ENCODE measurements around the gene SMARCE1. TPM values are rescaled to one million over a fixed set of nuclear protein-coding genes. Genes with fewer than 3 reads are reported as not detected.

SMARCE1 gene
- total RNA-seq, 4 donors from 2014 or later, result 66.5 to 88.3 (median 76.0) TPM

DNA sequence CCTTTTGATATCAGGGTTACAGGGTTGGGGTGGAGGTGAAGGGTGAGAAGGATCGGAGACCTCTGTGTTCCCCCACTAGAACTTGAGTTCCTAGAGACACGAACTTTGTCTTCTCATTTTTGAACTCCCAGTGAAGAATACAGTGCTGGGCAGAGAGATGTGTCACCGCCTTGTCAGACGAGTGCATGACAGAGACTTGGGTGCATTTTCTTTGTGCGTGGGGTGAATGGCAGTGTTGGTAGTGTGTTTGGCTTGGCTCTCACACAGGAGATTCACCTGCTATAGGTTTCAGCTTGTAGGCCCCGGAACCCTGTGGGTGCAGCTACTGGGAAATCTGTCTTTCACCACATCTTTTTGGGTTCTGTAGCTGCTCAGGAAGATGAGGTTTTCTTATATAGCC lies 42.3 kb downstream of the SMARCE1 start:
- TF ChIP-seq, protein P1, sequence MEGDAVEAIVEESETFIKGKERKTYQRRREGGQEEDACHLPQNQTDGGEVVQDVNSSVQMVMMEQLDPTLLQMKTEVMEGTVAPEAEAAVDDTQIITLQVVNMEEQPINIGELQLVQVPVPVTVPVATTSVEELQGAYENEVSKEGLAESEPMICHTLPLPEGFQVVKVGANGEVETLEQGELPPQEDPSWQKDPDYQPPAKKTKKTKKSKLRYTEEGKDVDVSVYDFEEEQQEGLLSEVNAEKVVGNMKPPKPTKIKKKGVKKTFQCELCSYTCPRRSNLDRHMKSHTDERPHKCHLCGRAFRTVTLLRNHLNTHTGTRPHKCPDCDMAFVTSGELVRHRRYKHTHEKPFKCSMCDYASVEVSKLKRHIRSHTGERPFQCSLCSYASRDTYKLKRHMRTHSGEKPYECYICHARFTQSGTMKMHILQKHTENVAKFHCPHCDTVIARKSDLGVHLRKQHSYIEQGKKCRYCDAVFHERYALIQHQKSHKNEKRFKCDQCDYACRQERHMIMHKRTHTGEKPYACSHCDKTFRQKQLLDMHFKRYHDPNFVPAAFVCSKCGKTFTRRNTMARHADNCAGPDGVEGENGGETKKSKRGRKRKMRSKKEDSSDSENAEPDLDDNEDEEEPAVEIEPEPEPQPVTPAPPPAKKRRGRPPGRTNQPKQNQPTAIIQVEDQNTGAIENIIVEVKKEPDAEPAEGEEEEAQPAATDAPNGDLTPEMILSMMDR (IDR thresholded peaks at IDR 0.05), result no peak
- DNase-seq (ENCODE audit: low spot score), result no peak
- ATAC-seq (ENCODE audit: low FRiP score), result no peak

GRCh38 chr17:40604327-40605080 lies 43.1 kb downstream of the SMARCE1 start:
- TF ChIP-seq, protein P1 (IDR thresholded peaks at IDR 0.05), result no peak
- DNase-seq (ENCODE audit: low spot score) (no peak), ATAC-seq (ENCODE audit: low FRiP score) (no peak)

DNA sequence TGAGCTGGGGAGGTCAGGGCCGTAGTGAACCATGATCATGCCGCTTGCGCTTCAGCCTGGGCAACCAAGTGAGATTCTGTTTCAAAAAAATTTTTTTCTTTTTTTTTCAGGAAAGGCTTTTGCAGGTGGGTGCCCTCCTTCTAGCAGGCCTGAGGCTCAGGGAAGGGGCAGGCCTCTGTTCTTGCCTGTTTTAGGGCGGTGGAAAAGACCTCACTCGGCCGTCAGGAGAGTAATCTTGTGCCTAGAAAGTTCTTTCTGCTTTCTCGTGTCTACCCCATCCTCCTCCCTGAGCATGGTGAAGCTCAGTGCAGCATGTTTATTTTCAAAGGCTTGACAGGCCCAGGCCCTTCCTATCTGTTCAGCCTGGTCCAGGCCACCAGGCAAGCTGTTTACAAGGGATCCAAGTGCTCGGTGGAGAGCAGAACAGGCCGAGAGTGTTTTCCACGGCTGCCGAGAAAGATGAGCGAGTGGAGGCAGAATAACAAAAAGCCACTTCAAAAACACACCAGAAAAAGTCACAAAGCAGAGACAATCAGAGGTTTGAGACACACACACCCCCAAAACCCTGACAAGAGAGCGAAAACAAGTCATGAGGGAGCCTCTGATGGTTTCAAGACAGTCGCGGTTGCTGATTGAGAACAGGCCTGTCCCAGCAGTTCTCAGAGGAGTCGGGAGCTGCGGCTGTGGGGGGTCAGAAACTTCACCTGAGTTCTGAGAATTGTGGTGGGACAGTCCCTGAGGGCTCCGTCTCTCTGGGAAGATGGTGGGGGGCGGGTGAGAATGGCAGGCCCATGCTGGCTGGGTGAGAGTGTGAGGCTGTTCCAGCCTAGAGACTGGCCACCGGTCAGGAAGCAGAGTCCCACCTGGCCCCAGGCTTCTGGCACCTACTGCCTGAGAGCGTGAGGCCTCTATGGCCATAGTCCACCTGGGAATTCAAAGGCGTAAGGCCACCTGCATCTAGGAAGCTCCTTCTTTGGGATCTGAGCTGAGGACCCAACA lies 44.9 kb downstream of the SMARCE1 start:
- ATAC-seq (ENCODE audit: low FRiP score), result no peak
- TF ChIP-seq, protein P1 (IDR thresholded peaks at IDR 0.05), result no peak
- no peak for DNase-seq (ENCODE audit: low spot score)

- no peak for ATAC-seq (ENCODE audit: low FRiP score)
- TF ChIP-seq, protein P1 (IDR thresholded peaks at IDR 0.05), result no peak
- no peak for DNase-seq (ENCODE audit: low spot score)
Observed at GRCh38 chr17:40600486-40601046, 47.1 kb downstream of the SMARCE1 start.

- ATAC-seq (ENCODE audit: low FRiP score) (no peak), DNase-seq (ENCODE audit: low spot score) (no peak)
- TF ChIP-seq, protein P1 (IDR thresholded peaks at IDR 0.05), result no peak
Observed at GRCh38 chr17:40599468-40599763, 48.2 kb downstream of the SMARCE1 start.

- DNase-seq (ENCODE audit: low spot score) (no peak), ATAC-seq (ENCODE audit: low FRiP score) (peak; percentile 59)
- TF ChIP-seq, protein P1 (IDR thresholded peaks at IDR 0.05), result no peak
Observed at GRCh38 chr17:40598619-40599467, 48.8 kb downstream of the SMARCE1 start.
